B cell (primary cell): ENCODE results near the gene ABCC10.
"Not testable (repeated sequence)": the region's sequence is repeated elsewhere in the genome, so short reads cannot be mapped to it uniquely, and the experiment has no call there.

Source experiments
- CTCF ChIP-seq: fragments of 200-600 bp; IDR thresholded peaks from one replicate; pipeline ENCODE4 v1.8.0; 2022; ENCODE audit warnings: antibody characterized with exemption, mild to moderate bottlenecking
- EZH2 ChIP-seq: IDR thresholded peaks from 2 replicates; pipeline ENCODE4 v1.6.1; 2012; ENCODE audit warnings: borderline replicate concordance, low read depth, mild to moderate bottlenecking, moderate library complexity, low read length; ENCODE audit not compliant: insufficient read depth, poor library complexity, severe bottlenecking

GRCh38 chr6:43415275-43415674 is 12.1 kb upstream of the ABCC10 start:
- TF ChIP-seq CTCF, EZH2: not testable (repeated sequence)
